ENCODE measurements around the gene GABRP.

GRCh38 chr5:170844651-170845050, 61.1 kb downstream of the GABRP start:
- TF ChIP-seq, protein P1, sequence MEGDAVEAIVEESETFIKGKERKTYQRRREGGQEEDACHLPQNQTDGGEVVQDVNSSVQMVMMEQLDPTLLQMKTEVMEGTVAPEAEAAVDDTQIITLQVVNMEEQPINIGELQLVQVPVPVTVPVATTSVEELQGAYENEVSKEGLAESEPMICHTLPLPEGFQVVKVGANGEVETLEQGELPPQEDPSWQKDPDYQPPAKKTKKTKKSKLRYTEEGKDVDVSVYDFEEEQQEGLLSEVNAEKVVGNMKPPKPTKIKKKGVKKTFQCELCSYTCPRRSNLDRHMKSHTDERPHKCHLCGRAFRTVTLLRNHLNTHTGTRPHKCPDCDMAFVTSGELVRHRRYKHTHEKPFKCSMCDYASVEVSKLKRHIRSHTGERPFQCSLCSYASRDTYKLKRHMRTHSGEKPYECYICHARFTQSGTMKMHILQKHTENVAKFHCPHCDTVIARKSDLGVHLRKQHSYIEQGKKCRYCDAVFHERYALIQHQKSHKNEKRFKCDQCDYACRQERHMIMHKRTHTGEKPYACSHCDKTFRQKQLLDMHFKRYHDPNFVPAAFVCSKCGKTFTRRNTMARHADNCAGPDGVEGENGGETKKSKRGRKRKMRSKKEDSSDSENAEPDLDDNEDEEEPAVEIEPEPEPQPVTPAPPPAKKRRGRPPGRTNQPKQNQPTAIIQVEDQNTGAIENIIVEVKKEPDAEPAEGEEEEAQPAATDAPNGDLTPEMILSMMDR (IDR thresholded peaks at IDR 0.05) = no peak
- no peak for TF ChIP-seq ZFX (IDR thresholded peaks at IDR 0.05; ENCODE audit: borderline replicate concordance)

Measured in 22Rv1 (cell line).